Liver (tissue), 3 donors: Measurements from ENCODE around the gene LRRC25.

Experiments
- EGR1 ChIP-seq, 2 donors: IDR thresholded peaks; 2 replicates each; pipeline ENCODE4 v1.6.1; 2016 to 2018; ENCODE audit warnings: antibody characterized with exemption in 2 of 2, low read depth in 2 of 2
- GABPA ChIP-seq, 2 donors: IDR thresholded peaks in 1 of 2; conservative IDR thresholded peaks in 1 of 2; 2 replicates each; pipeline ENCODE4 v1.6.1; 2016; ENCODE audit warnings: antibody characterized with exemption in 2 of 2, mild to moderate bottlenecking in 1 of 2, moderate library complexity in 1 of 2
- JUND ChIP-seq, 2 donors: IDR thresholded peaks; 2 replicates each; pipeline ENCODE4 v1.6.1; 2016; ENCODE audit warnings: antibody characterized with exemption in 2 of 2
- RAD21 ChIP-seq, 2 donors: IDR thresholded peaks; 2 replicates each; pipeline ENCODE4 v1.6.1; 2016; ENCODE audit warnings: antibody characterized with exemption in 2 of 2, mild to moderate bottlenecking in 2 of 2
- REST ChIP-seq: IDR thresholded peaks from 2 replicates; pipeline ENCODE4 v1.6.1; 2016; ENCODE audit warnings: antibody characterized with exemption, mild to moderate bottlenecking
- TAF1 ChIP-seq: conservative IDR thresholded peaks from 2 replicates; pipeline ENCODE4 v1.6.1; 2016; ENCODE audit warnings: antibody characterized with exemption, mild to moderate bottlenecking
- YY1 ChIP-seq: IDR thresholded peaks from 2 replicates; pipeline ENCODE4 v1.6.1; 2016; ENCODE audit warnings: antibody characterized with exemption, mild to moderate bottlenecking
- ZBTB33 ChIP-seq: IDR thresholded peaks from 2 replicates; pipeline ENCODE4 v1.6.1; 2016; ENCODE audit warnings: antibody characterized with exemption
- TF ChIP-seq, protein P1 (sequence below): fragments of 150-350 bp; IDR thresholded peaks from 2 replicates; pipeline ENCODE4 v1.5.1; 2017; ENCODE audit warnings: improper control_type of control experiment, low read depth, low read length; ENCODE audit not compliant: missing input control
- TF ChIP-seq, protein P2 (sequence below): IDR thresholded peaks from 2 replicates; pipeline ENCODE4 v1.6.1; 2016; ENCODE audit warnings: antibody characterized with exemption
- donor health status: healthy.
- donor health status: healthy.

DNA sequence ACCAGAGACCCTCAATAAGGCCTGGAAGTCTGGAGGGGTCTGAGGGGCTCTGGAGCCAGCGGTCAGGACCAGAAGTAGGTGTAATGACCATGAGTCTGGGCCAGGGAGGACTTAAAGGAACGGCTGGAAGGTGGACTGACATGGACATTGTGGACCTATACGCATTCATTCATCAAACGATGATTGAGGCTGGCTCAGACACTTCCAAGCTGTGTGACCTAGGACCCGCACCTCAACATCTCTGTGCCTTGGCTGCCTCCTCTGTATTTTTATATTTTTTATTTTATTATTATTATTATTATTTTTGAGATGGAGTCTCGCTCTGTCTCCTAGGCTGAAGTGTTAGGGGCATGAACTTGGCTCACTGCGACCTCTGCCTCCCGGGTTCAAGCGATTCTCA lies 9.3 kb upstream of the LRRC25 start:
- TF ChIP-seq TAF1 (no peak), ZBTB33 (no peak), EGR1 (IDR thresholded peaks at IDR 0.05; ENCODE audit: low read depth in 2 of 2) (no peak), GABPA (IDR thresholded peaks at IDR 0.05 in 1 of 2, conservative IDR thresholded peaks at IDR 0.05 in 1 of 2) (no peak), JUND (IDR thresholded peaks at IDR 0.05) (no peak), REST (no peak), RAD21 (IDR thresholded peaks at IDR 0.05) (no peak), YY1 (no peak)
- TF ChIP-seq, protein P1, sequence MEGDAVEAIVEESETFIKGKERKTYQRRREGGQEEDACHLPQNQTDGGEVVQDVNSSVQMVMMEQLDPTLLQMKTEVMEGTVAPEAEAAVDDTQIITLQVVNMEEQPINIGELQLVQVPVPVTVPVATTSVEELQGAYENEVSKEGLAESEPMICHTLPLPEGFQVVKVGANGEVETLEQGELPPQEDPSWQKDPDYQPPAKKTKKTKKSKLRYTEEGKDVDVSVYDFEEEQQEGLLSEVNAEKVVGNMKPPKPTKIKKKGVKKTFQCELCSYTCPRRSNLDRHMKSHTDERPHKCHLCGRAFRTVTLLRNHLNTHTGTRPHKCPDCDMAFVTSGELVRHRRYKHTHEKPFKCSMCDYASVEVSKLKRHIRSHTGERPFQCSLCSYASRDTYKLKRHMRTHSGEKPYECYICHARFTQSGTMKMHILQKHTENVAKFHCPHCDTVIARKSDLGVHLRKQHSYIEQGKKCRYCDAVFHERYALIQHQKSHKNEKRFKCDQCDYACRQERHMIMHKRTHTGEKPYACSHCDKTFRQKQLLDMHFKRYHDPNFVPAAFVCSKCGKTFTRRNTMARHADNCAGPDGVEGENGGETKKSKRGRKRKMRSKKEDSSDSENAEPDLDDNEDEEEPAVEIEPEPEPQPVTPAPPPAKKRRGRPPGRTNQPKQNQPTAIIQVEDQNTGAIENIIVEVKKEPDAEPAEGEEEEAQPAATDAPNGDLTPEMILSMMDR: no peak
- TF ChIP-seq, protein P2, sequence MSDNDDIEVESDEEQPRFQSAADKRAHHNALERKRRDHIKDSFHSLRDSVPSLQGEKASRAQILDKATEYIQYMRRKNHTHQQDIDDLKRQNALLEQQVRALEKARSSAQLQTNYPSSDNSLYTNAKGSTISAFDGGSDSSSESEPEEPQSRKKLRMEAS: no peak
